K562 (cell line): ENCODE results near the gene GLIPR1L1. TPM values are rescaled to one million over a fixed set of nuclear protein-coding genes. Genes with fewer than 3 reads are reported as not detected.
A peak's percentile ranks its signal among the peaks of the same experiment; 100 is the strongest.

ENCODE experiments used
- ELF4 ChIP-seq: fragments of 450-650 bp; formaldehyde crosslinking; IDR thresholded peaks from 2 replicates; pipeline ENCODE4 v1.4.0; 2022; ENCODE audit warnings: missing genetic modification characterization
- GTF2E2 ChIP-seq: fragments of 200-800 bp; sonication (Bioruptor generic); IDR thresholded peaks from 2 replicates; pipeline ENCODE4 v1.6.1; 2016; ENCODE audit warnings: missing genetic modification characterization, missing compliant biosample characterization
- HDGF ChIP-seq: fragments of 450-650 bp; IDR thresholded peaks from 2 replicates; pipeline ENCODE4 v1.6.1; 2016
- LCOR ChIP-seq: sonication (generic); formaldehyde crosslinking; IDR thresholded peaks from 2 replicates; pipeline ENCODE4 v1.8.0; 2022; ENCODE audit warnings: mild to moderate bottlenecking, missing genetic modification reagents
- POLR3A ChIP-seq: IDR thresholded peaks from 2 replicates; pipeline ENCODE4 v1.6.1; 2011; ENCODE audit warnings: borderline replicate concordance, mild to moderate bottlenecking, moderate library complexity; ENCODE audit not compliant: insufficient read length, insufficient read depth; ENCODE audit errors: extremely low read depth
- PURB ChIP-seq: sonication (generic); formaldehyde crosslinking; IDR thresholded peaks from 2 replicates; pipeline ENCODE4 v1.9.0; 2021; ENCODE audit warnings: low read depth, mild to moderate bottlenecking, missing genetic modification reagents
- RBBP5 ChIP-seq: fragments of 200-600 bp; sonication (generic); IDR thresholded peaks from 2 replicates; pipeline ENCODE4 v1.6.1; 2012; ENCODE audit warnings: borderline replicate concordance, mild to moderate bottlenecking, low read length, control low read depth, inconsistent platforms; ENCODE audit not compliant: insufficient read depth, poor library complexity, severe bottlenecking
- SIN3A ChIP-seq, 2 experiments: fragments of 150-350 bp in 1 of 2; IDR thresholded peaks; 2 replicates each; pipeline ENCODE4 v1.6.1; 2011 to 2016; ENCODE audit warnings: borderline replicate concordance in 2 of 2, low read depth in 2 of 2, low read length in 2 of 2, mild to moderate bottlenecking in 2 of 2, moderate library complexity in 2 of 2; ENCODE audit not compliant: control insufficient read depth in 1 of 2
- SRSF7 ChIP-seq: fragments of 200-400 bp; formaldehyde crosslinking; optimal IDR thresholded peaks from 2 replicates; pipeline ENCODE3; 2017; ENCODE audit warnings: mild to moderate bottlenecking, low read depth, low read length
- TARDBP ChIP-seq: fragments of 450-650 bp; IDR thresholded peaks from 2 replicates; pipeline ENCODE4 v1.6.1; 2016
- USF1 ChIP-seq: sonication (generic); formaldehyde crosslinking; IDR thresholded peaks from 2 replicates; pipeline ENCODE4 v1.9.0; 2022; ENCODE audit warnings: mild to moderate bottlenecking, missing genetic modification reagents
- ZKSCAN8 ChIP-seq: fragments of 200-800 bp; sonication (Bioruptor generic); IDR thresholded peaks from 2 replicates; pipeline ENCODE4 v1.6.1; 2016; ENCODE audit warnings: missing genetic modification characterization, missing compliant biosample characterization
- ZNF12 ChIP-seq: sonication (generic); formaldehyde crosslinking; IDR thresholded peaks from 2 replicates; pipeline ENCODE4 v1.4.0; 2020; ENCODE audit warnings: mild to moderate bottlenecking, missing genetic modification reagents
- ZNF24 ChIP-seq: fragments of 450-650 bp; IDR thresholded peaks from 2 replicates; pipeline ENCODE4 v1.6.1; 2016
- ZNF444 ChIP-seq: fragments of 250-450 bp; sonication (Bioruptor Pico); IDR thresholded peaks from 2 replicates; pipeline ENCODE4 v1.4.0; 2020; ENCODE audit warnings: mild to moderate bottlenecking, moderate library complexity
- ZNF511 ChIP-seq: sonication (generic); formaldehyde crosslinking; IDR thresholded peaks from 2 replicates; pipeline ENCODE4 v1.8.0; 2022; ENCODE audit warnings: mild to moderate bottlenecking, missing genetic modification reagents
- ZNF717 ChIP-seq: fragments of 250-450 bp; sonication (Bioruptor Pico); IDR thresholded peaks from 2 replicates; pipeline ENCODE4 v1.5.0; 2021
- polyA plus RNA-seq, 8 experiments: library from polyadenylated mRNA; depleted of rRNA in 4 of 8; stranded (reverse) in 5 of 8; unstranded in 3 of 8; fragments of >200 nt; fragmentation: Nextera tagmentation in 2 of 8; fragmentation: Illumina TruSeq in 1 of 8; extraction: Ambion mirVana in 2 of 8; extraction: Trizol in 1 of 8; gene quantifications; 2 replicates each; pipeline versions ENCODE4 v1.2.1 to v1.2.3, GENCODE V29; 2011 to 2014; ENCODE audit warnings: inconsistent platforms in 1 of 8, missing spikeins in 1 of 8
- total RNA-seq, 7 experiments: library from RNA; depleted of rRNA in 6 of 7; stranded (reverse); fragments of >200 nt in 6 of 7; fragmentation: Illumina TruSeq in 2 of 7; extraction: Trizol in 2 of 7; gene quantifications; 2 replicates each; pipeline versions ENCODE4 v1.2.1 to v1.2.3, GENCODE V29; 2011 to 2021; ENCODE audit warnings: low replicate concordance in 1 of 7
- TF ChIP-seq, protein P1 (sequence below): sonication (generic); formaldehyde crosslinking; IDR thresholded peaks from 2 replicates; pipeline ENCODE4 v1.8.0; 2022; ENCODE audit warnings: mild to moderate bottlenecking, missing genetic modification reagents
- TF ChIP-seq, protein P2 (sequence below): sonication (generic); formaldehyde crosslinking; IDR thresholded peaks from 2 replicates; pipeline ENCODE4 v1.8.0; 2022; ENCODE audit warnings: missing genetic modification reagents, mild to moderate bottlenecking, borderline replicate concordance

The GLIPR1L1 gene
- total and polyA plus RNA-seq, 9 of the 15 experiments (the other 6 are each of a cell fraction or from before 2014, with no cell fraction given) = not detected

GRCh38 chr12:75329918-75330826 is 4.3 kb upstream of the GLIPR1L1 start, which contains the start of gene CAPS2 (continued):
- TF ChIP-seq, protein P1, sequence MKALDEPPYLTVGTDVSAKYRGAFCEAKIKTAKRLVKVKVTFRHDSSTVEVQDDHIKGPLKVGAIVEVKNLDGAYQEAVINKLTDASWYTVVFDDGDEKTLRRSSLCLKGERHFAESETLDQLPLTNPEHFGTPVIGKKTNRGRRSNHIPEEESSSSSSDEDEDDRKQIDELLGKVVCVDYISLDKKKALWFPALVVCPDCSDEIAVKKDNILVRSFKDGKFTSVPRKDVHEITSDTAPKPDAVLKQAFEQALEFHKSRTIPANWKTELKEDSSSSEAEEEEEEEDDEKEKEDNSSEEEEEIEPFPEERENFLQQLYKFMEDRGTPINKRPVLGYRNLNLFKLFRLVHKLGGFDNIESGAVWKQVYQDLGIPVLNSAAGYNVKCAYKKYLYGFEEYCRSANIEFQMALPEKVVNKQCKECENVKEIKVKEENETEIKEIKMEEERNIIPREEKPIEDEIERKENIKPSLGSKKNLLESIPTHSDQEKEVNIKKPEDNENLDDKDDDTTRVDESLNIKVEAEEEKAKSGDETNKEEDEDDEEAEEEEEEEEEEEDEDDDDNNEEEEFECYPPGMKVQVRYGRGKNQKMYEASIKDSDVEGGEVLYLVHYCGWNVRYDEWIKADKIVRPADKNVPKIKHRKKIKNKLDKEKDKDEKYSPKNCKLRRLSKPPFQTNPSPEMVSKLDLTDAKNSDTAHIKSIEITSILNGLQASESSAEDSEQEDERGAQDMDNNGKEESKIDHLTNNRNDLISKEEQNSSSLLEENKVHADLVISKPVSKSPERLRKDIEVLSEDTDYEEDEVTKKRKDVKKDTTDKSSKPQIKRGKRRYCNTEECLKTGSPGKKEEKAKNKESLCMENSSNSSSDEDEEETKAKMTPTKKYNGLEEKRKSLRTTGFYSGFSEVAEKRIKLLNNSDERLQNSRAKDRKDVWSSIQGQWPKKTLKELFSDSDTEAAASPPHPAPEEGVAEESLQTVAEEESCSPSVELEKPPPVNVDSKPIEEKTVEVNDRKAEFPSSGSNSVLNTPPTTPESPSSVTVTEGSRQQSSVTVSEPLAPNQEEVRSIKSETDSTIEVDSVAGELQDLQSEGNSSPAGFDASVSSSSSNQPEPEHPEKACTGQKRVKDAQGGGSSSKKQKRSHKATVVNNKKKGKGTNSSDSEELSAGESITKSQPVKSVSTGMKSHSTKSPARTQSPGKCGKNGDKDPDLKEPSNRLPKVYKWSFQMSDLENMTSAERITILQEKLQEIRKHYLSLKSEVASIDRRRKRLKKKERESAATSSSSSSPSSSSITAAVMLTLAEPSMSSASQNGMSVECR (CRISPR knock-in tag) = peak; percentile 68; the same call in 1 of the 2 replicates
- no peak for TF ChIP-seq USF1 (CRISPR knock-in tag)
- TF ChIP-seq PURB (CRISPR knock-in tag) = no peak
- peak; percentile 91 for TF ChIP-seq LCOR (CRISPR knock-in tag)
- no peak for TF ChIP-seq SRSF7
- no peak for TF ChIP-seq POLR3A
- TF ChIP-seq SIN3A (IDR thresholded peaks at IDR 0.05; ENCODE audit: borderline replicate concordance in 2 of 2, control insufficient read depth in 1 of 2, low read depth in 2 of 2, low read length in 2 of 2) = peak in 1 of 2 experiments; percentile 33; a peak in 1 of 4 replicates
- no peak for TF ChIP-seq ZNF24
- no peak for TF ChIP-seq RBBP5
- TF ChIP-seq ZNF12 (CRISPR knock-in tag) = no peak
- peak; percentile 32; the same call in 1 of the 2 replicates for TF ChIP-seq TARDBP
- 0 out of 2 replicates have a peak, but pooled peaks have one; percentile 34 for TF ChIP-seq ZNF511 (CRISPR knock-in tag)
- TF ChIP-seq ELF4 = no peak
- TF ChIP-seq, protein P2, sequence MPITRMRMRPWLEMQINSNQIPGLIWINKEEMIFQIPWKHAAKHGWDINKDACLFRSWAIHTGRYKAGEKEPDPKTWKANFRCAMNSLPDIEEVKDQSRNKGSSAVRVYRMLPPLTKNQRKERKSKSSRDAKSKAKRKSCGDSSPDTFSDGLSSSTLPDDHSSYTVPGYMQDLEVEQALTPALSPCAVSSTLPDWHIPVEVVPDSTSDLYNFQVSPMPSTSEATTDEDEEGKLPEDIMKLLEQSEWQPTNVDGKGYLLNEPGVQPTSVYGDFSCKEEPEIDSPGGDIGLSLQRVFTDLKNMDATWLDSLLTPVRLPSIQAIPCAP = no peak
- TF ChIP-seq HDGF = no peak
- no peak for TF ChIP-seq ZKSCAN8 (CRISPR knock-in tag)
- TF ChIP-seq GTF2E2 (tag) = no peak
- no peak for TF ChIP-seq ZNF444 (CRISPR knock-in tag)
- no peak for TF ChIP-seq ZNF717
